NCI-H524 treated with DMSO at 0.1 percent for 48 hours (cell line): Measurements from ENCODE around the gene ZC3H7A.

ENCODE experiments used
- DNase-seq: peaks from one replicate; lab custom pipeline; 2025; lab: John Stamatoyannopoulos, UW

ZC3H7A gene

DNA sequence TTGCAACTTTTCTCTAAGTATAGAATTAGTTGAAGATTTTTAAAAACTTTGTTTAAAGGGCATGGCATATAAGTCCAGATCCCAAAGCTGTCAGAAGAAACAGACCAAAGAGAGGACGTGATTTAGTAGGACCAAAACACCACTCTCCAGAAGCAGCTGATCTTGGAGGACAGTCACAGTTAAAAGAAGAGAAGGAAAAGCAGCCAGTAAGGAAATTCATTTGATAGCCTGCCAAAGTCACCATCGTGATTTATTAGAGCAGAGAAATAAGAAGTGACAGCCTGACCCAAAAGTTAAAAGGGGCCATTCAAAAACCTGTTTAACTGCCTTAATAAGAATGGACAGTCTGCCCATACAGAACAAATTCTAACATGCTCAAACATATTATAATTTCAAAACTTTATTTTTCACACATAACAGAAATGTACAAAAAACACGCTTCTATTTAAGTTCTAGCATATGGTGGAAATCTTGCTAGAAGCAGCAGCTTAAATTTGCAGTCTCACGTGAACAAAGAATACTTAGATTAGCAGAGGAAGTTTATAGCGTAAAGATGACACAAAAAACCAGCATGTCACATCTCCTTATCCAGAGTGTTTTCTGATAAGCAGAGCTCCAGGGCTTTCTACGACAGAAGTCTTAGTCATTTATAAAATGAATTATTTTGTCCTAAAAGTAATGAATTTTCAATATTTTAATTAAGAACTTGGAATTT, 91.6 kb downstream of the ZC3H7A start:
- no peak for DNase-seq
